Peyer's patch (tissue), 4 donors: ENCODE measurements around the gene SLC7A9. TPM values are rescaled to one million over a fixed set of nuclear protein-coding genes. Genes with fewer than 3 reads are reported as not detected.
"Not testable (repeated sequence)": the region's sequence is repeated elsewhere in the genome, so short reads cannot be mapped to it uniquely, and the experiment has no call there.

Experiments used
- DNase-seq, 3 donors: peaks; one replicate each; pipeline ENCODE4 v3.0.0-alpha.2; 2017 to 2019
- H3K27ac ChIP-seq, 4 donors: fragments of 200-600 bp; sonication (generic); one replicate each; pipeline ENCODE4 v1.5.1; 2016 to 2019
- H3K27me3 ChIP-seq, 2 donors: fragments of 200-600 bp; sonication (generic); one replicate each; pipeline ENCODE4 v1.5.1; 2019
- H3K36me3 ChIP-seq, 3 donors: fragments of 200-600 bp; sonication (generic); one replicate each; pipeline ENCODE4 v1.5.1; 2016 to 2019
- H3K4me1 ChIP-seq, 4 donors: fragments of 200-600 bp; sonication (generic); one replicate each; pipeline ENCODE4 v1.5.1; 2016 to 2019
- H3K4me3 ChIP-seq, 4 donors: fragments of 200-600 bp; sonication (generic); 1 replicate in 3 of 4; 2 replicates in 1 of 4; pipeline ENCODE4 v1.5.1; 2016 to 2019; ENCODE audit warnings: mild to moderate bottlenecking in 1 of 4
- H3K9me3 ChIP-seq, 4 donors: fragments of 200-600 bp; sonication (generic); one replicate each; pipeline ENCODE4 v1.5.1; 2016 to 2019; ENCODE audit warnings: mild to moderate bottlenecking in 1 of 4
- CTCF ChIP-seq, 6 experiments: fragments of 450-650 bp in 4 of 6; fragments of 200-600 bp in 2 of 6; sonication (generic) in 1 of 6; IDR thresholded peaks; one replicate each; pipeline ENCODE4 v1.5.1; 2017 to 2019; ENCODE audit warnings: antibody characterized with exemption in 6 of 6, mild to moderate bottlenecking in 3 of 6, moderate library complexity in 1 of 6
- POLR2A ChIP-seq, 2 donors: fragments of 450-650 bp; IDR thresholded peaks; one replicate each; pipeline ENCODE4 v1.5.1; 2017; ENCODE audit warnings: antibody characterized with exemption in 2 of 2, mild to moderate bottlenecking in 2 of 2, moderate library complexity in 2 of 2
- total RNA-seq, 4 donors: library from RNA; depleted of rRNA; stranded (reverse); fragments of >200 nt; gene quantifications; one replicate each; pipeline ENCODE4 v1.1.0, GENCODE V29; 2016

Gene SLC7A9
- total RNA-seq, 4 donors from 2014 or later = 22.3 to 1,183 (median 609) TPM

- DNase-seq = peak in 1 of 3 donors; percentile 29
- Histone ChIP-seq H3K27me3 (no peaks in the 10 kb centered on the region), H3K9me3 (no peaks in the 10 kb centered on the region), H3K4me3 (no peak overlapping the region), H3K36me3 (peaks cover 0 to 74% (median 0%) of the 10 kb centered on the region in 3 donors), H3K27ac (no peak overlapping the region), H3K4me1 (no peaks in the 10 kb centered on the region)
- TF ChIP-seq POLR2A (IDR thresholded peaks at IDR 0.05) (no peak), CTCF (IDR thresholded peaks at IDR 0.05) (no peak)
Measured at GRCh38 chr19:32858155-32858554, 11.4 kb downstream of the SLC7A9 start.

GRCh38 chr19:32857584-32857983 is 12.0 kb downstream of the SLC7A9 start:
- Histone ChIP-seq H3K9me3 (no peaks in the 10 kb centered on the region), H3K36me3 (peaks cover 0 to 71% (median 0%) of the 10 kb centered on the region in 3 donors), H3K4me1 (no peaks in the 10 kb centered on the region), H3K4me3 (no peak overlapping the region), H3K27ac (no peak overlapping the region), H3K27me3 (no peaks in the 10 kb centered on the region)
- peak in 1 of 3 donors; percentile 25 for DNase-seq
- TF ChIP-seq CTCF (IDR thresholded peaks at IDR 0.05) (no peak), POLR2A (IDR thresholded peaks at IDR 0.05) (no peak)

- not testable (repeated sequence) for H3K27ac ChIP-seq, H3K9me3 ChIP-seq, H3K4me1 ChIP-seq, H3K4me3 ChIP-seq, H3K27me3 ChIP-seq
- DNase-seq = peak in 1 of 3 donors; percentile 14
- peaks cover 0 to 64% (median 0%) of the 10 kb centered on the region in 3 donors for H3K36me3 ChIP-seq
Measured at GRCh38 chr19:32856818-32857217, 12.7 kb downstream of the SLC7A9 start.

- Histone ChIP-seq H3K36me3 (peaks cover 0 to 32% (median 0%) of the 10 kb centered on the region in 3 donors), H3K27me3 (no peaks in the 10 kb centered on the region), H3K4me1 (no peaks in the 10 kb centered on the region), H3K4me3 (no peak overlapping the region), H3K27ac (no peak overlapping the region), H3K9me3 (no peaks in the 10 kb centered on the region)
- TF ChIP-seq POLR2A (IDR thresholded peaks at IDR 0.05) (no peak), CTCF (IDR thresholded peaks at IDR 0.05) (no peak)
- peak in 1 of 3 donors; percentile 26 for DNase-seq
Measured at GRCh38 chr19:32852216-32852615, 17.4 kb downstream of the SLC7A9 start.

- H3K36me3 ChIP-seq = peaks cover 0 to 10% (median 0%) of the 10 kb centered on the region in 3 donors
- not testable (repeated sequence) for H3K27me3 ChIP-seq, H3K9me3 ChIP-seq, DNase-seq, H3K4me1 ChIP-seq, H3K4me3 ChIP-seq, H3K27ac ChIP-seq
Measured at GRCh38 chr19:32848035-32848434, 21.5 kb downstream of the SLC7A9 start.

- H3K27me3 ChIP-seq = no peaks in the 10 kb centered on the region
- DNase-seq = no peak
- no peak overlapping the region for H3K4me3 ChIP-seq
Measured at GRCh38 chr19:32843716-32844245, 25.8 kb downstream of the SLC7A9 start.

More at GRCh38 chr19:32843716-32844245, 25.8 kb downstream of the SLC7A9 start:
- Histone ChIP-seq H3K9me3 (no peaks in the 10 kb centered on the region), H3K36me3 (peaks cover 0 to 32% (median 0%) of the 10 kb centered on the region in 3 donors), H3K4me1 (no peaks in the 10 kb centered on the region), H3K27ac (no peak overlapping the region)
- TF ChIP-seq CTCF (IDR thresholded peaks at IDR 0.05) (no peak), POLR2A (IDR thresholded peaks at IDR 0.05) (no peak)
